GM12891 (cell line): ENCODE data around the gene TNRC6C.

Experiments
- DNase-seq: peaks from one replicate; pipeline ENCODE4 v3.0.0; 2011; ENCODE audit warnings: low spot score; ENCODE audit not compliant: insufficient read length
- FAIRE-seq: peaks from 2 replicates; lab custom pipeline; 2011; peaks lifted over from hg19 to GRCh38; lab: Jason Lieb, UNC
- PAX5 ChIP-seq: IDR thresholded peaks from 2 replicates; pipeline ENCODE4 v1.6.1; 2011; ENCODE audit warnings: low read length, moderate library complexity, mild to moderate bottlenecking; ENCODE audit not compliant: insufficient read depth, severe bottlenecking
- POLR2A ChIP-seq: IDR thresholded peaks from 2 replicates; pipeline ENCODE4 v1.6.1; 2011; ENCODE audit warnings: low read depth, low read length, control low read depth
- POLR2AphosphoS5 ChIP-seq: IDR thresholded peaks from 2 replicates; pipeline ENCODE4 v1.6.1; 2011; ENCODE audit warnings: low read depth, low read length, control low read depth
- POU2F2 ChIP-seq: IDR thresholded peaks from 2 replicates; pipeline ENCODE4 v1.6.1; 2011; ENCODE audit warnings: low read depth, mild to moderate bottlenecking, control low read depth, low read length, moderate library complexity
- SPI1 ChIP-seq: IDR thresholded peaks from 2 replicates; pipeline ENCODE4 v1.6.1; 2011; ENCODE audit warnings: low read depth, low read length, control low read depth
- TAF1 ChIP-seq: IDR thresholded peaks from 2 replicates; pipeline ENCODE4 v1.6.1; 2011; ENCODE audit warnings: low read depth, low read length, control low read depth

TNRC6C gene

DNA sequence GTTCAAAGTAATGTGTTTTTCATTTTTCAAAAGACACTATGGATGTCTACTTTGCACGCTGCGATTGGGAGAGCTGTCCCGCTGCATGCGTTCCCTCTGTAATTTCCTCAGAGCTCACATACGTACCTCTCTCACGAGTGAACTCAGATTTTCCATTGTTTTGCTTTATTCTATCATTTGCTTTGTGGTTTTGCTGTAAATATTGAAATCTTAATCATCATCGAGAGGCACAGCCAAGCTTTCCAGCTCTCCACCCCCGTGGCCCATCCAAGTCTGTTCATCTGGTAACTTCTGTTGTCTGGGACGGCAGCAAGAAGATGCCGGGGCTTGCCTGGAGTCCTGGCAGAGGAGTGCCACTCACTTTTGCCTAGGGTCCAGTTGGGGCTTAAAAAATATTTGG lies 149.0 kb downstream of the TNRC6C start:
- no peak for FAIRE-seq
- TF ChIP-seq POU2F2 (no peak), TAF1 (no peak), POLR2AphosphoS5 (no peak), PAX5 (no peak), SPI1 (no peak), POLR2A (no peak)
- no peak for DNase-seq

- TF ChIP-seq TAF1 (no peak), SPI1 (no peak), POLR2AphosphoS5 (no peak), POLR2A (no peak), PAX5 (no peak), POU2F2 (no peak)
- FAIRE-seq, result no peak
- DNase-seq, result no peak
Observed at GRCh38 chr17:78107976-78108725, 149.6 kb downstream of the TNRC6C start.

DNA sequence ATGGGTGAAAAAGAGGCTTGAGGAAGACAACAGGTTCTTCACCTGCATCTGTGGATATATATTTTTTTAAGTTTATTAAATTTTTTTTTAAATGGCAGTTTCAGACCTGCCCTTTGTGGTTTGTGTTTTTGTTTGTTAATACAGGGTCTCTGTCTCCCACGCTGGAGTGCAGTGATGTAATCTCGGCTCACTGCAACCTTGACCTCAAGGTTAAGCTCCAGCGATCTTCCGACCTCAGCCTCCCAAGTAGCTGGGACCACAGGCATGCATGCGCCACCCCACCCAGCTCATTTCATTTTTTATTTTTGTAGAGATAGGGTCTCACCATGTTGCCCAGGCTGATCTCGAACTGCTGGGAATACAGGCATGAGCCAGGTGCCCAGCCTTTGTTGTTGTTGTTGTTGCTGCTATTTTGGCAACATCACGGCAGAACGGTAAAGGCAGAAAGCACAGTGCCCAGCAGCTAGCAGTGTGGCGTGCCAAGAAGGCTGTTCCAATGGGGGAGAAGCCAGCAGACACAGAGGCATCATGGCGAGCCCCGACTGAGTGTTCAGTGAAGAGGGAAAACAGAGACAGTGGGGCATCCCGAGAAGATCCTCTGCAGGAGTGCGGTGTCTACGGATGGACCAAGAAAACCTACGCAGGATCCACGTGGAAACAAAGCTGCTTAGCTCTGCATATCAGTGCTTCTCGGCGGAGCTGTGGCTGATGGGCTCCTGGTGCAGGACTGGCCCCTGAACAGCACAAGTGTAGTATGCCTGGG lies 150.4 kb downstream of the TNRC6C start:
- no peak for TF ChIP-seq TAF1
- TF ChIP-seq POLR2AphosphoS5, result no peak
- no peak for TF ChIP-seq POLR2A
- no peak for TF ChIP-seq PAX5
- no peak for TF ChIP-seq POU2F2
- no peak for TF ChIP-seq SPI1
- no peak for FAIRE-seq
- no peak for DNase-seq

DNA sequence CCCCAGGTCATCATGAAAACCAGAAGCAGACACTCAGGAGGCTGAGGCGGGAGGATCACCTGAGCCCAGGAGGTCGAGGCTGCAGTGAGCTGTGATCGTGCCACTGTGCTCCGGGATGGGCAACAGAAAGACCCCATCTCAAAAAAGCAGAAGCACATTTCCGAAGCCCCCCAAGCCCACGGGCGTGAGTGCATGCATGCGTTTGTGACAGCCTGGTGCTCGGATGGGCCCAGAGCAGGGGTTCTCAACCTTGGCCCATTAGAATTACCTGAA lies 150.9 kb downstream of the TNRC6C start:
- FAIRE-seq, result no peak
- TF ChIP-seq POLR2AphosphoS5 (no peak), PAX5 (no peak), SPI1 (no peak), POU2F2 (no peak), TAF1 (no peak)
- DNase-seq, result no peak

DNA sequence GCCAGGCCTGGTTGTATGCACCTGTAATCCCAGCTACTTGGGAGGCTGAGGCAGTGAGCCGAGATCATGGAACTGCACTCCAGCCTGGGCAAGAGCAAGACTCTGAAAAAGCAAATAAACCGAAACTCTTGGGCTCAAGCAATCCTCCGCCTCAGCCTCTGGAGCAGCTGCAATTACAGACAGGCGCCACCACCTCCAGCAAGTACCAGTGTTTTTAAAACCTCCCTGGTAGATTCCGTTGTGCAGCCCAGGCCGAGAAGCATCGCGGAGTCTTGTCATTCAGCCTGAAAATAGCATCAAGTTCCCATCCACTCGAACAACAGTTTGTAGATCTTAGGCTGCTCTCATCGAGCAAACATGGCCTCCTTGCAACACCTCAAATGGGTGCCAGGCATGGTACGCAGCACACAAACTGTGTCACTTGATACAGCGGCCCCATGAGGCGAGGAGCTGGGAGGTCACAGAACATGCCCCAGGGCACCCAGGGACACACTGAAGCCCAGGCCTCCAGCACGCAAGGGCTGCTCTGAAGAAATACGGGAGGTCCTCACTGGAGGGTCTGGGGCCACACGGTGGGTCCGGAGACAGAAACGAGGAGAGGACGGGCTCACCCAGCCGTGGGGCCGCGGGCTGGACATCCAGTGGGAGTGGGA lies 152.0 kb downstream of the TNRC6C start:
- DNase-seq (no peak), FAIRE-seq (no peak)
- no peak for TF ChIP-seq POLR2AphosphoS5
- TF ChIP-seq PAX5, result no peak
- no peak for TF ChIP-seq TAF1
- no peak for TF ChIP-seq SPI1

GRCh38 chr17:78111016-78111726 lies 152.7 kb downstream of the TNRC6C start:
- no peak for FAIRE-seq
- no peak for TF ChIP-seq SPI1
- no peak for TF ChIP-seq POLR2A
- no peak for TF ChIP-seq POU2F2
- TF ChIP-seq TAF1, result no peak
- no peak for TF ChIP-seq PAX5
- no peak for TF ChIP-seq POLR2AphosphoS5
- no peak for DNase-seq

DNA sequence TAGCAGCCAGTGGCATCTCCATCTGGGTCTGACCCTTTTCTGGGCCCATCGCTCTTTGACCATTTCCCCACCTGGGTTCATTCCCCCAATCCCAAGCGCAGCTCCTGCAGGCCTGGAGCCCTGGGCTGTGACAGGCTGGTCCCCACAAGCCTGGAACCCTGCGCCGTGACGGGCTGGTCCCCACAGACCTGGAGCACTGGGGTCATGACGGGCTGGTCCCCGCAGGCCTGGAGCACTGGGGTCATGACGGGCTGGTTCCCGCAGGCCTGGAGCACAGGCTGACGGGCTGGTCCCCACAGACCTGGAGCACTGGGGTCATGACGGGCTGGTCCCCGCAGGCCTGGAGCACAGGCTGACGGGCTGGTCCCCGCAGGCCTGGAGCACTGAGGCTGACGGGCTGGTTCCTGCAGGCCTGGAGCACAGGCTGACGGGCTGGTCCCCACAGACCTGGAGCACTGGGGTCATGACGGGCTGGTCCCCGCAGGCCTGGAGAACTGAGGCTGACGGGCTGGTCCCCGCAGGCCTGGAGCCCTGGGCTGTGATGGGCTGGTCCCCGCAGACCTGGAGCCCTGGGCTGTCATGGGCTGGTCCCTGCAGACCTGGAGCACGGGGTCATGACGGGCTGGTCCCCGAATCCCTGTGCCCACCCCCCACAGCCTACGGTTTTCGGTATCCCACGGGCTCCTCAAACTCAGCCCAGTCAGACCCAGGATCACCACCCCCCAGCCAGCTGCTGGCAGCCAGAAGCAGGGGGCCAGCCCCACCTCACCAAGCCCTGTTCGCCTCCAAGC lies 153.4 kb downstream of the TNRC6C start:
- FAIRE-seq (no peak), DNase-seq (no peak)
- TF ChIP-seq POLR2A (no peak; the same call in 1 of the 2 replicates), SPI1 (no peak), POU2F2 (no peak), POLR2AphosphoS5 (no peak; the same call in 1 of the 2 replicates), TAF1 (no peak), PAX5 (no peak)

- no peak for TF ChIP-seq SPI1
- peak; percentile 51; the same call in 1 of the 2 replicates for TF ChIP-seq POU2F2
- TF ChIP-seq PAX5, result no peak
- TF ChIP-seq POLR2AphosphoS5, result no peak; the same call in 1 of the 2 replicates
- no peak for TF ChIP-seq TAF1
- TF ChIP-seq POLR2A, result peak; percentile 35; the same call in 1 of the 2 replicates
- FAIRE-seq (peak; percentile 84), DNase-seq (peak; percentile 92)
Observed at GRCh38 chr17:78112518-78113471, 154.3 kb downstream of the TNRC6C start.
